ENCODE results near the gene POLR3B. TPM values are rescaled to one million over a fixed set of nuclear protein-coding genes. Genes with fewer than 3 reads are reported as not detected.

The POLR3B gene
- total and polyA plus RNA-seq, 4 donors, result 5.4 to 12.2 (median 7.0) TPM

- TF ChIP-seq CTCF (IDR thresholded peaks at IDR 0.05; ENCODE audit: low read depth, low read length, missing input control) (no peak), RAD21 (IDR thresholded peaks at IDR 0.05) (no peak), SP1 (IDR thresholded peaks at IDR 0.05) (no peak), EGR1 (IDR thresholded peaks at IDR 0.05; ENCODE audit: low read depth in 2 of 2) (no peak), RXRA (IDR thresholded peaks at IDR 0.05) (no peak), GABPA (IDR thresholded peaks at IDR 0.05 in 1 of 2, conservative IDR thresholded peaks at IDR 0.05 in 1 of 2) (no peak)
These were observed 70.4 kb downstream of the POLR3B start (continued) for GRCh38 chr12:106427917-106428316.

GRCh38 chr12:106428384-106428783 lies 70.8 kb downstream of the POLR3B start:
- no peaks in the 10 kb centered on the region for H3K27me3 ChIP-seq (ENCODE audit: control insufficient read depth in 4 of 4, insufficient read depth in 4 of 4, low read length in 3 of 4)
- H3K9ac ChIP-seq (ENCODE audit: low read depth in 1 of 2, low read length in 2 of 2), result no peak overlapping the region
- WGBS, result 60% methylated on average over 2 of the region's 2 CpGs
- H3K27ac ChIP-seq (ENCODE audit: low read depth in 1 of 2, low read length in 2 of 2), result no peak overlapping the region
- H3K4me1 ChIP-seq (ENCODE audit: control insufficient read depth in 4 of 4, insufficient read depth in 4 of 4, low read length in 3 of 4), result peaks cover 2 to 22% (median 11%) of the 10 kb centered on the region in 4 donors
- TF ChIP-seq MAX (IDR thresholded peaks at IDR 0.05) (no peak), RAD21 (IDR thresholded peaks at IDR 0.05) (peak in 1 of 2 donors; percentile 5), SP1 (IDR thresholded peaks at IDR 0.05) (no peak), TAF1 (conservative IDR thresholded peaks at IDR 0.05) (no peak), YY1 (IDR thresholded peaks at IDR 0.05) (no peak), FOXA2 (IDR thresholded peaks at IDR 0.05) (no peak)
- no peak for DNase-seq (ENCODE audit: low spot score)
- no peaks in the 10 kb centered on the region for H3K9me3 ChIP-seq (ENCODE audit: control insufficient read depth in 4 of 4, low read length in 3 of 4)
- peaks cover 0 to 7% (median 3%) of the 10 kb centered on the region in 4 donors for H3K36me3 ChIP-seq (ENCODE audit: control insufficient read depth in 4 of 4, insufficient read depth in 3 of 4, low read depth in 1 of 4, low read length in 3 of 4)
- H3K4me3 ChIP-seq (ENCODE audit: low read depth in 1 of 3, low read length in 3 of 3), result no peak overlapping the region

- Histone ChIP-seq H3K9ac (ENCODE audit: low read depth in 1 of 2, low read length in 2 of 2) (no peak overlapping the region), H3K4me1 (ENCODE audit: control insufficient read depth in 4 of 4, insufficient read depth in 4 of 4, low read length in 3 of 4) (peaks cover 2 to 25% (median 13%) of the 10 kb centered on the region in 4 donors), H3K9me3 (ENCODE audit: control insufficient read depth in 4 of 4, low read length in 3 of 4) (no peaks in the 10 kb centered on the region), H3K36me3 (ENCODE audit: control insufficient read depth in 4 of 4, insufficient read depth in 3 of 4, low read depth in 1 of 4, low read length in 3 of 4) (peaks cover 0 to 9% (median 2%) of the 10 kb centered on the region in 4 donors), H3K27ac (ENCODE audit: low read depth in 1 of 2, low read length in 2 of 2) (no peak overlapping the region), H3K27me3 (ENCODE audit: control insufficient read depth in 4 of 4, insufficient read depth in 4 of 4, low read length in 3 of 4) (no peaks in the 10 kb centered on the region), H3K4me3 (ENCODE audit: low read depth in 1 of 3, low read length in 3 of 3) (no peak overlapping the region)
- 89% methylated on average over 7 of the region's 7 CpGs for WGBS
- no peak for TF ChIP-seq MAX (IDR thresholded peaks at IDR 0.05)
- TF ChIP-seq CTCF (IDR thresholded peaks at IDR 0.05; ENCODE audit: low read depth, low read length, missing input control), result no peak
- TF ChIP-seq ATF3 (IDR thresholded peaks at IDR 0.05), result no peak
- TF ChIP-seq JUND (IDR thresholded peaks at IDR 0.05), result no peak
- TF ChIP-seq GABPA (IDR thresholded peaks at IDR 0.05 in 1 of 2, conservative IDR thresholded peaks at IDR 0.05 in 1 of 2), result no peak
- TF ChIP-seq RXRA (IDR thresholded peaks at IDR 0.05), result no peak
- no peak for TF ChIP-seq NR2F2 (IDR thresholded peaks at IDR 0.05)
- TF ChIP-seq FOXA1 (IDR thresholded peaks at IDR 0.05), result no peak
- TF ChIP-seq HNF4G (IDR thresholded peaks at IDR 0.05), result no peak
- no peak for TF ChIP-seq REST (IDR thresholded peaks at IDR 0.05)
- TF ChIP-seq FOXA2 (IDR thresholded peaks at IDR 0.05), result no peak
- TF ChIP-seq EGR1 (IDR thresholded peaks at IDR 0.05; ENCODE audit: low read depth in 2 of 2), result no peak
- TF ChIP-seq ZBTB33 (IDR thresholded peaks at IDR 0.05), result no peak
- no peak for TF ChIP-seq TAF1 (conservative IDR thresholded peaks at IDR 0.05)
- no peak for TF ChIP-seq YY1 (IDR thresholded peaks at IDR 0.05)
- TF ChIP-seq HNF4A (conservative IDR thresholded peaks at IDR 0.05), result no peak
- TF ChIP-seq SP1 (IDR thresholded peaks at IDR 0.05), result no peak
- TF ChIP-seq RAD21 (IDR thresholded peaks at IDR 0.05), result no peak
- no peak for DNase-seq (ENCODE audit: low spot score)
These were observed 71.5 kb downstream of the POLR3B start for GRCh38 chr12:106429043-106429552.

Data from liver (tissue), 9 donors.